ENCODE data around the gene FLAD1. TPM values are rescaled to one million over a fixed set of nuclear protein-coding genes. Genes with fewer than 3 reads are reported as not detected.

The FLAD1 gene
- total RNA-seq, 1 experiment from 2014 or later, result 88.3 TPM

DNA sequence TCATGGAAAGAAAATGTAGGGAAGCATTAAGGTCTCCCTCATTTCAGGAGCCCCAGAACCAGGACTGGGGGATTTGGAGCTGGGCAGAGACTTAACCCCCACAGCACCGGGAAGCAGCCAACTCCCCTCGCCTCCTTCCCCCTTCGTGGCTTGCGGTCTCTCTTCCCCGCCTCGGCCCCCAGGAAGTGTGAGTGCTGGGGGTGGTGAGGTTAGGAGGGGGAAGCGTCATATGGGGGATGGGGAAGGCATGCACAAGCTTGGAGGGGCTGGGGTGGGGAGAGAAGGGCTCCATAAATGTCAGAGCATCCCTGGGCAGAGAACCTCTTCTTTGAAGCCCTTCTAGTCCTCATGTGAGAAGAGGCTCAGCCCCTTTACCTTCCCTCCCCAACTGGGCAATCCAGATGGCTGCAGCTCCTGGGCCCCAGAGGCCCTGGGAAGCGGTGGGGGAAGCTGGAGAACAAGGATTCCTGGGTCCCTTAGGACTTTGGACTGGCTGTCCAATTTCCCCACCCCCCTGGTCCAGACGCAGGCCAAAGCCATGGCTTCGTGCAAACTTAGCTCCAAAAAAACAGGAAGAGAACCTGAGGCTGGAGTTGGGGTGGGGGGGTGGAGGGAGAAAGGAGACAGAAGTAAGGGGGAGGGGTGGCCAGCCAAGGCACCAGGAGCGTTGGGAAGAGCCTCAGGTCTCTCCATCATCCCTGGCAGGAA lies 27.2 kb downstream of the FLAD1 start:
- Mint-ChIP-seq H3K4me1 (peaks cover 52% of the 10 kb centered on the region), H3K36me3 (peaks cover 4% of the 10 kb centered on the region; the same call in 1 of the 2 replicates), H3K9me3 (no peaks in the 10 kb centered on the region), H3K27ac (no peak overlapping the region), H3K27me3 (ENCODE audit: low read depth) (no peaks in the 10 kb centered on the region), H3K4me3 (no peak overlapping the region; the same call in 1 of the 2 replicates)
- POLR2A ChIA-PET, result no interaction called here
- no peak for ATAC-seq
- DNase-seq (ENCODE audit: low spot score), result no peak
- CTCF ChIA-PET, result interaction anchor here (0.7 to 3.5 kb wide), 5 partner anchors 9 to 51 kb away, joined by 3 to 34 read pairs (median 22); partner anchors contain the start of gene ADAM15
- TF ChIP-seq RORB (CRISPR knock-in tag; IDR thresholded peaks at IDR 0.05), result no peak
- no peak for TF ChIP-seq OVOL2 (CRISPR knock-in tag; IDR thresholded peaks at IDR 0.05; ENCODE audit: borderline replicate concordance)
- TF ChIP-seq FOXP1 (CRISPR knock-in tag; IDR thresholded peaks at IDR 0.05; ENCODE audit: borderline replicate concordance), result no peak
- TF ChIP-seq, protein P1, sequence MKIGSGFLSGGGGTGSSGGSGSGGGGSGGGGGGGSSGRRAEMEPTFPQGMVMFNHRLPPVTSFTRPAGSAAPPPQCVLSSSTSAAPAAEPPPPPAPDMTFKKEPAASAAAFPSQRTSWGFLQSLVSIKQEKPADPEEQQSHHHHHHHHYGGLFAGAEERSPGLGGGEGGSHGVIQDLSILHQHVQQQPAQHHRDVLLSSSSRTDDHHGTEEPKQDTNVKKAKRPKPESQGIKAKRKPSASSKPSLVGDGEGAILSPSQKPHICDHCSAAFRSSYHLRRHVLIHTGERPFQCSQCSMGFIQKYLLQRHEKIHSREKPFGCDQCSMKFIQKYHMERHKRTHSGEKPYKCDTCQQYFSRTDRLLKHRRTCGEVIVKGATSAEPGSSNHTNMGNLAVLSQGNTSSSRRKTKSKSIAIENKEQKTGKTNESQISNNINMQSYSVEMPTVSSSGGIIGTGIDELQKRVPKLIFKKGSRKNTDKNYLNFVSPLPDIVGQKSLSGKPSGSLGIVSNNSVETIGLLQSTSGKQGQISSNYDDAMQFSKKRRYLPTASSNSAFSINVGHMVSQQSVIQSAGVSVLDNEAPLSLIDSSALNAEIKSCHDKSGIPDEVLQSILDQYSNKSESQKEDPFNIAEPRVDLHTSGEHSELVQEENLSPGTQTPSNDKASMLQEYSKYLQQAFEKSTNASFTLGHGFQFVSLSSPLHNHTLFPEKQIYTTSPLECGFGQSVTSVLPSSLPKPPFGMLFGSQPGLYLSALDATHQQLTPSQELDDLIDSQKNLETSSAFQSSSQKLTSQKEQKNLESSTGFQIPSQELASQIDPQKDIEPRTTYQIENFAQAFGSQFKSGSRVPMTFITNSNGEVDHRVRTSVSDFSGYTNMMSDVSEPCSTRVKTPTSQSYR (CRISPR knock-in tag; IDR thresholded peaks at IDR 0.05), result no peak
- TF ChIP-seq ZNF263 (CRISPR knock-in tag; IDR thresholded peaks at IDR 0.05; ENCODE audit: low read depth), result no peak
- TF ChIP-seq, protein P2, sequence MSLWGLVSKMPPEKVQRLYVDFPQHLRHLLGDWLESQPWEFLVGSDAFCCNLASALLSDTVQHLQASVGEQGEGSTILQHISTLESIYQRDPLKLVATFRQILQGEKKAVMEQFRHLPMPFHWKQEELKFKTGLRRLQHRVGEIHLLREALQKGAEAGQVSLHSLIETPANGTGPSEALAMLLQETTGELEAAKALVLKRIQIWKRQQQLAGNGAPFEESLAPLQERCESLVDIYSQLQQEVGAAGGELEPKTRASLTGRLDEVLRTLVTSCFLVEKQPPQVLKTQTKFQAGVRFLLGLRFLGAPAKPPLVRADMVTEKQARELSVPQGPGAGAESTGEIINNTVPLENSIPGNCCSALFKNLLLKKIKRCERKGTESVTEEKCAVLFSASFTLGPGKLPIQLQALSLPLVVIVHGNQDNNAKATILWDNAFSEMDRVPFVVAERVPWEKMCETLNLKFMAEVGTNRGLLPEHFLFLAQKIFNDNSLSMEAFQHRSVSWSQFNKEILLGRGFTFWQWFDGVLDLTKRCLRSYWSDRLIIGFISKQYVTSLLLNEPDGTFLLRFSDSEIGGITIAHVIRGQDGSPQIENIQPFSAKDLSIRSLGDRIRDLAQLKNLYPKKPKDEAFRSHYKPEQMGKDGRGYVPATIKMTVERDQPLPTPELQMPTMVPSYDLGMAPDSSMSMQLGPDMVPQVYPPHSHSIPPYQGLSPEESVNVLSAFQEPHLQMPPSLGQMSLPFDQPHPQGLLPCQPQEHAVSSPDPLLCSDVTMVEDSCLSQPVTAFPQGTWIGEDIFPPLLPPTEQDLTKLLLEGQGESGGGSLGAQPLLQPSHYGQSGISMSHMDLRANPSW (CRISPR knock-in tag; conservative IDR thresholded peaks at IDR 0.05; ENCODE audit: low read depth), result no peak
- TF ChIP-seq MYBL2 (CRISPR knock-in tag; IDR thresholded peaks at IDR 0.05), result no peak
- TF ChIP-seq, protein P3, sequence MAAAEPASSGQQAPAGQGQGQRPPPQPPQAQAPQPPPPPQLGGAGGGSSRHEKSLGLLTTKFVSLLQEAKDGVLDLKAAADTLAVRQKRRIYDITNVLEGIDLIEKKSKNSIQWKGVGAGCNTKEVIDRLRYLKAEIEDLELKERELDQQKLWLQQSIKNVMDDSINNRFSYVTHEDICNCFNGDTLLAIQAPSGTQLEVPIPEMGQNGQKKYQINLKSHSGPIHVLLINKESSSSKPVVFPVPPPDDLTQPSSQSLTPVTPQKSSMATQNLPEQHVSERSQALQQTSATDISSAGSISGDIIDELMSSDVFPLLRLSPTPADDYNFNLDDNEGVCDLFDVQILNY (CRISPR knock-in tag; IDR thresholded peaks at IDR 0.05), result no peak
- TF ChIP-seq MXD4 (CRISPR knock-in tag; IDR thresholded peaks at IDR 0.05; ENCODE audit: borderline replicate concordance), result no peak
- TF ChIP-seq, protein P4, sequence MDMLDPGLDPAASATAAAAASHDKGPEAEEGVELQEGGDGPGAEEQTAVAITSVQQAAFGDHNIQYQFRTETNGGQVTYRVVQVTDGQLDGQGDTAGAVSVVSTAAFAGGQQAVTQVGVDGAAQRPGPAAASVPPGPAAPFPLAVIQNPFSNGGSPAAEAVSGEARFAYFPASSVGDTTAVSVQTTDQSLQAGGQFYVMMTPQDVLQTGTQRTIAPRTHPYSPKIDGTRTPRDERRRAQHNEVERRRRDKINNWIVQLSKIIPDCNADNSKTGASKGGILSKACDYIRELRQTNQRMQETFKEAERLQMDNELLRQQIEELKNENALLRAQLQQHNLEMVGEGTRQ (CRISPR knock-in tag; IDR thresholded peaks at IDR 0.05), result no peak
- TF ChIP-seq CREB1 (CRISPR knock-in tag; IDR thresholded peaks at IDR 0.05), result no peak
- TF ChIP-seq, protein P5, sequence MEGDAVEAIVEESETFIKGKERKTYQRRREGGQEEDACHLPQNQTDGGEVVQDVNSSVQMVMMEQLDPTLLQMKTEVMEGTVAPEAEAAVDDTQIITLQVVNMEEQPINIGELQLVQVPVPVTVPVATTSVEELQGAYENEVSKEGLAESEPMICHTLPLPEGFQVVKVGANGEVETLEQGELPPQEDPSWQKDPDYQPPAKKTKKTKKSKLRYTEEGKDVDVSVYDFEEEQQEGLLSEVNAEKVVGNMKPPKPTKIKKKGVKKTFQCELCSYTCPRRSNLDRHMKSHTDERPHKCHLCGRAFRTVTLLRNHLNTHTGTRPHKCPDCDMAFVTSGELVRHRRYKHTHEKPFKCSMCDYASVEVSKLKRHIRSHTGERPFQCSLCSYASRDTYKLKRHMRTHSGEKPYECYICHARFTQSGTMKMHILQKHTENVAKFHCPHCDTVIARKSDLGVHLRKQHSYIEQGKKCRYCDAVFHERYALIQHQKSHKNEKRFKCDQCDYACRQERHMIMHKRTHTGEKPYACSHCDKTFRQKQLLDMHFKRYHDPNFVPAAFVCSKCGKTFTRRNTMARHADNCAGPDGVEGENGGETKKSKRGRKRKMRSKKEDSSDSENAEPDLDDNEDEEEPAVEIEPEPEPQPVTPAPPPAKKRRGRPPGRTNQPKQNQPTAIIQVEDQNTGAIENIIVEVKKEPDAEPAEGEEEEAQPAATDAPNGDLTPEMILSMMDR (IDR thresholded peaks at IDR 0.05), result no peak
- TF ChIP-seq, protein P6, sequence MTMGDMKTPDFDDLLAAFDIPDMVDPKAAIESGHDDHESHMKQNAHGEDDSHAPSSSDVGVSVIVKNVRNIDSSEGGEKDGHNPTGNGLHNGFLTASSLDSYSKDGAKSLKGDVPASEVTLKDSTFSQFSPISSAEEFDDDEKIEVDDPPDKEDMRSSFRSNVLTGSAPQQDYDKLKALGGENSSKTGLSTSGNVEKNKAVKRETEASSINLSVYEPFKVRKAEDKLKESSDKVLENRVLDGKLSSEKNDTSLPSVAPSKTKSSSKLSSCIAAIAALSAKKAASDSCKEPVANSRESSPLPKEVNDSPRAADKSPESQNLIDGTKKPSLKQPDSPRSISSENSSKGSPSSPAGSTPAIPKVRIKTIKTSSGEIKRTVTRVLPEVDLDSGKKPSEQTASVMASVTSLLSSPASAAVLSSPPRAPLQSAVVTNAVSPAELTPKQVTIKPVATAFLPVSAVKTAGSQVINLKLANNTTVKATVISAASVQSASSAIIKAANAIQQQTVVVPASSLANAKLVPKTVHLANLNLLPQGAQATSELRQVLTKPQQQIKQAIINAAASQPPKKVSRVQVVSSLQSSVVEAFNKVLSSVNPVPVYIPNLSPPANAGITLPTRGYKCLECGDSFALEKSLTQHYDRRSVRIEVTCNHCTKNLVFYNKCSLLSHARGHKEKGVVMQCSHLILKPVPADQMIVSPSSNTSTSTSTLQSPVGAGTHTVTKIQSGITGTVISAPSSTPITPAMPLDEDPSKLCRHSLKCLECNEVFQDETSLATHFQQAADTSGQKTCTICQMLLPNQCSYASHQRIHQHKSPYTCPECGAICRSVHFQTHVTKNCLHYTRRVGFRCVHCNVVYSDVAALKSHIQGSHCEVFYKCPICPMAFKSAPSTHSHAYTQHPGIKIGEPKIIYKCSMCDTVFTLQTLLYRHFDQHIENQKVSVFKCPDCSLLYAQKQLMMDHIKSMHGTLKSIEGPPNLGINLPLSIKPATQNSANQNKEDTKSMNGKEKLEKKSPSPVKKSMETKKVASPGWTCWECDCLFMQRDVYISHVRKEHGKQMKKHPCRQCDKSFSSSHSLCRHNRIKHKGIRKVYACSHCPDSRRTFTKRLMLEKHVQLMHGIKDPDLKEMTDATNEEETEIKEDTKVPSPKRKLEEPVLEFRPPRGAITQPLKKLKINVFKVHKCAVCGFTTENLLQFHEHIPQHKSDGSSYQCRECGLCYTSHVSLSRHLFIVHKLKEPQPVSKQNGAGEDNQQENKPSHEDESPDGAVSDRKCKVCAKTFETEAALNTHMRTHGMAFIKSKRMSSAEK (CRISPR knock-in tag; IDR thresholded peaks at IDR 0.05; ENCODE audit: borderline replicate concordance), result no peak
